HG02970 (cell line): Measurements from ENCODE around the gene ITPK1.

Experiments used
- ATAC-seq: cut with Tn5 transposase; IDR thresholded peaks from one replicate; pipeline ENCODE4 v1.9.1; 2021; ENCODE audit warnings: mild to moderate bottlenecking, moderate library complexity, moderate number of reproducible peaks; ENCODE audit not compliant: unreplicated experiment, low FRiP score

Gene ITPK1

GRCh38 chr14:92997343-92998061, 118.2 kb downstream of the ITPK1 start:
- ATAC-seq = no peak

DNA sequence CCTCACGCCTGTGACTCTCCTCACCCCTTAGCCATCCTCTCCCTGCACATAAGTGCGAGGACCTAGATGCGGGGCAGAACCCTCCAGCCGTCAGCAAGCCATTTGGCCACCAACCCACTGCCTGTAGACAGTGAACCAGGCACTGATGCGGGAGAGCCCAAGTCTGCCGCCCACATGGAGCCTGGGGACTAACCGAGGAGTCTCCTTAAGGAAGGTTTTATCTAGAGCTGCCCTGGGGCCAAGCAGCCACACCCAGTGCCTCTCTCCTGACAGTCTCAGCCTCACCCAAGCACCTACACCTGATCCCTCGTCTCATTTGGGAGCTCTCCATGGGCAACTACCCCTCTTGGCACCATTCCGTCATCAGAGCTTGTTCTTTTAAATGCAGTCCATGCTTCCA, 120.1 kb downstream of the ITPK1 start:
- no peak for ATAC-seq

DNA sequence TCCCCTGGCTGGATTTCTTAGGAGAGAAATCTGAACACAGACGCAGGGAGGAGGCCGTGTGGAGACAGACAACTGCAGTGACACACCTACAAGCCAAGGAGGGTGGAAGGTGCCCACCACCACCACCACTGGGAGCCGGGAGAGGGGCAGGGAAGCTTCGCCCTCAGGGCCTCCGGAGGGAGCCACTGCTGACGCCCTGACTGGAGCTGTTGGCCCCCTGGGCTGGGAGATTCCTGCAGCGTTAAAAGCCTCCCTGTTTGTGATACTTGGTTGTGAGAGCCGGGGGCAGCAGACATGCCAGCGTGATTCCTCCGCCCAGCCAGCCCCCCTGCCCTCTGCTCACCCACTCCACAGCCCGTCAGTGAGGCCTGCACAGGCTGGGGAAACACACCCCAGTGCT, 120.8 kb downstream of the ITPK1 start:
- ATAC-seq = no peak

DNA sequence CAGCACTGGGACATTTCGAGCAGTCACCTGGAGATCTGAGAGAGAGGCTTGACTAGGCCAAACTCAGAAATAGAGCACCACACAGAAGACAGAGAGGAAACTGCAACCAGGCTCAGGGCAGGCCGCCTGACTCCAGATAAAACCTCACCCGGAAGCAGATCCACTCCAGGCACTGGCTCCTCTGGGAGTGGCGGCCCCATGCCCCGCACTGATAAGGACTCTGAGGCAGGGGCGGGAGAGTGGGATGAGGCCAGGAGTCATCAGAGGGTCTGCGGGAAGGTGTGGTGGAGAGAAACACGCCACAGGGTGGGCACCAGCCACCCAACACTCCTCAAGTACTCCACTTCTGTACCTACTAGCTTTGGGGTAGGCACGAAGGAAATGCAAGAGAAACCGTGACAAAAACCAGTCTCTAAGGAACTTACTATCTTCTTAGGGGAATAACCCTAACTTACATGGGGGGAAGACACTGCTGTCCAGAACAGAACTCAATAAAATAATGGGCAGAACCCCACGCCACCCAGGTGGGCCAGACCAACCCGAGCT, 121.5 kb downstream of the ITPK1 start:
- ATAC-seq = no peak

DNA sequence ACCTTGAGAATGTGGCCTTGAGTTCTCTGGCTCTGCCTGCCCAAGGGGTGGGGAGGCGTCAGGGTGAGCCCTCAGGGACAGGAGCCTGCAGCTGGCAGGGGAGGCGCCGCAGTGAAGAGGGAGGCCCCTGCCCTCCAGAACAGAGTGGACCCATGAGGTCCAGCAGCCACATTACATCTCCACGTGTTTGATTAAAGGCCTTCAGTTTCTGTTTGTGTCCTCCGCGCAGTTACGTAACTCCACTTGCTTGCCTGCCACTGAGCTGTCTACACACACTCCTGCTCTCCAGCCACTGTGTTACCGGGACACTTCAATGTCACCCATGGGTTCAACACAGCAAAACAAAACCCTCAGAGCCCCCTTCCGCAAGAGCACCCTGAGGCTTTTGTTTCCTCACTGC, 122.4 kb downstream of the ITPK1 start:
- ATAC-seq = no peak

GRCh38 chr14:92991536-92991935, 124.2 kb downstream of the ITPK1 start:
- ATAC-seq = no peak

DNA sequence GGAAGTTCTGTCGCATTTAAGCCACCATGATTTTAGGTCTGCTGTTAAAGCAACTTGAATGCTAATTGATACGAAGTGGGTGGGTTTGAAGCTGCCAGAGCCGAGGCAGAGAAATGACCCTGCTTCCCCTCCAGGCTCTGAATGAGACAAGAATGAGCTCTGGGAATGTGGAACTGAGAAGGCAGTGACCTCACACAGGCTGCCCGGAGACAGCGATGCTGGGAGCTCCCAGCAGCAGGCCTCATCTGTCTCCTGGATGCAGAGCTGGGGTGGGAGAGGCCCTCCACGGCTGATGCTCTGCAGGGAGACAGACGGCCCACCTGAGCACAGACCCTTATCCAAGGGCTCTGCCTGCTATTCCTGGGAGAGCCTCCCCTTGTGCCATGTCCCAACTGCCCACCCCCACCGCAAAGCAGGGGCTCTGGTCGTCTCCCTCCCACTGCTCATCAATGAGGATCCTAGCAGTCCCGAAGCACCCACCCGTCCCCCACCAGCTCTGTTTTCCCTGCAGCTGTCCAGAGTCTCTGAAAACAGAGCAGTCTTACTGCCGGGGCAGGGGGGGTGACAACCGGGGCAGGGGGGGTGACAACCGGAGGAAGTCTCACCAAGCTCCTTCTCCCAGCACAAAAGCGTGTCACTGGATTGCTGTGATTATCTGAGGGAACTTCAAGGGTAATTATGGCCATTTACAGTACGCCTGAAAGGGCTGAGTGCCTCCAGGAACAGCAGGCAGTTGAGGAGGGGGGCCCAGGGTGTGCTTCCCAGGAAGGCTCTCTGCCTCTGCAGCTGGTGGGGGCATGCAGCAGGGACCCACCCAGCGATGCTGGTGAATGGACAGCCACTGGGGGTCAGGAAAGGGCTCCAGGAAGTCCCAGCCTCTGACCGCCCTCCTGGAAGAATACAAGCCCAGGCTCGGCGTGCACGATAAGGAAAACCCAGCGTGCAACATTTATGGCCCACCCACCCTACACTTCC, 125.0 kb downstream of the ITPK1 start:
- no peak for ATAC-seq

- no peak for ATAC-seq
Measured at GRCh38 chr14:92988786-92989755, 126.7 kb downstream of the ITPK1 start.

GRCh38 chr14:92987713-92988510, 127.8 kb downstream of the ITPK1 start:
- no peak for ATAC-seq

DNA sequence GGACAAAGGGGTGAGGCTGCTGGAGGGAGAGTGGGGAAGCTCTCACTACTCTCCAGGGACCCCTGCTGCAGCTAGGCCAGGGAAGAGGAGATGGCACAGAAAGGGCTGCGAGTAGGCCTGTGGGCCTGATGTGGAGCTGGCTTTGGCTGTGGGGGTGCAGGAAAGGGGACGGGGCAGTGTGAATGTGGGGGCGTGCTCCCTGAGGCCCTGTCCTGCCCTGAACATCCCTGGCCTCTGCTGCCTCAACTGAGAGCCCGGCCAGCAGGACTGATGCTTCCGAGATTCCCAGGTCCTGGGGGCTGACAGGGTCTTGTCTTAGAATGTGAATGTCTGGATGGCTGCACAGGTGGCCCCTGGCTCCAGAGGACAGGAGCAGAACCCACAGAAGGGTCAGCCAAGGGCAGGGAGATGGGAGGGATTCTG, 128.6 kb downstream of the ITPK1 start:
- ATAC-seq = no peak

DNA sequence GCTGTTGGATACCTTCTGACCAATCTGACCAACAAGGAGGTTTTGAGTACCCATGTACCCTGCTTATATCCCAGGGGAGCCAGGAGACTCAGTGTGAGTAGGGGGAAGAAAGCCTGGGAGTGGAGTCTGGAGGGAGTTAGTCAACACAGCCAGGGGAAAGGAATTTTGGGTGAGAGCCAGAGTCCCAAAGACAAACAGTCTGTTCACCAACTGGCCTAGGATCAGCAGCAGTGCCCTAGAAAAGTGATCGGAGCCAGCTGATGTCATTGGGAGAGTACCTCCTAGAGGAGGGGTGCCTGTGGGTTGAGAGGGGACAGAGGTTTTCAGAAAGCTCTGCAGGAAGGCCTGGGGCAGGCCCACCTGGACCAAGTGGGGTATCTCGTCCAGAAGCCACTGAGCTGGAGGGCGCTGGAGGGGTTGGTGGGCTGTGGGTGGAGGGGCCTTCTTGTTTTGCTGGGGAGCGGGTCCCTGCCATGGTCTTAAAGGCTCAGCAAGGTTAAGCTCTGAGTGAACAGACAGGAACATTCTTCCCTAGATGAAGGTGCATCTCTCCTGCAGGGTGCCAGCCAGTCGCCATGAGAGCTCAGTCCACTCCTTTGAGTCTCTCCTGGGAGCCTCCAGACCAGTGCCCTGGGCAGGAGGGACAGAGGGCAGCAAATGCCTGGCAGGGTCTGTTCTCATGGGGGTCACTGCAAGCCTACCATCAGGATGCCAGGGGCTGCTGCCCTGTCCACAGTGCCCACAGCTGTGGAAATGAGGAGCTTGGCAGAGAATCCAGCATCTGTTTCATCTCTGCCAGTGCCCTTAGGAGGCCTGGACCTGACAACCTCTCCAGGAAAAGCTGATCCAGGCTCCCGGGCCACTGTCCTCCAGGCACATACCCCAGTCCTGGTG, 129.2 kb downstream of the ITPK1 start:
- ATAC-seq = no peak

GRCh38 chr14:92985521-92985920, 130.2 kb downstream of the ITPK1 start:
- no peak for ATAC-seq

GRCh38 chr14:92984896-92985295, 130.8 kb downstream of the ITPK1 start:
- no peak for ATAC-seq

DNA sequence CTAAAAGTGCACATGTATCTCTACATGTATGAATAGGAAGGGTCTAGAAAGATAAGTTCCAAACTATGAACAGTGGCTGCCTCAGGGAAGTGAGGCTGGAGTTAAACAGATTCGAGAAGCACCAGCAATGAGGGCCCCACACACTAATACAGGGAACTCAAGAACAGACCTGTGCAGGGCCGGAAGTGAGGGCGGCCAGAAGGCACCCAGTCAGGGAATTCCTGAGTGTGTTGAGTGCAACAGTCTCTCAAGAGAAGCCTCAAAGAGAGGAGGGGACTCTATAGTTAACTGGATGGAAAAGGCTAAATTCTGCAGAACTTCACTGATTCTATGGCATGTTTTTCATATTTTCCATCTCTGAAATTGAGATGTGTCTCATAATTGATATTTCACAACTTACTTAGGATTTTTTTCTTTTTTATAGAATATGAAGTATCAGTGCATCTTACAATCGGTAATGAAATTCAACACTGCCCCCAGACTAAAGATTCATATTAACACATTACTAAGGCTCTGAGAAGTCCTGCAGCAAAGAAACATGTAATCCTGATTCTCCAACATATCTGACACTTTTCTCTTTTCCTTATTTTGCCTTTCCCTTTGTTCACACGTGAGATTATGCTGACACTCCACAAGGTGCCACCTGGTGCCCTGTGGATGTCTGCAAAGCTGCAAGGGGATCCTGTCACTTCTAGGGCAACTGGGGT, 131.5 kb downstream of the ITPK1 start:
- no peak for ATAC-seq

- ATAC-seq = no peak
Measured at GRCh38 chr14:92982956-92983355, 132.8 kb downstream of the ITPK1 start.

GRCh38 chr14:92981726-92982125, 134.0 kb downstream of the ITPK1 start:
- ATAC-seq = no peak

DNA sequence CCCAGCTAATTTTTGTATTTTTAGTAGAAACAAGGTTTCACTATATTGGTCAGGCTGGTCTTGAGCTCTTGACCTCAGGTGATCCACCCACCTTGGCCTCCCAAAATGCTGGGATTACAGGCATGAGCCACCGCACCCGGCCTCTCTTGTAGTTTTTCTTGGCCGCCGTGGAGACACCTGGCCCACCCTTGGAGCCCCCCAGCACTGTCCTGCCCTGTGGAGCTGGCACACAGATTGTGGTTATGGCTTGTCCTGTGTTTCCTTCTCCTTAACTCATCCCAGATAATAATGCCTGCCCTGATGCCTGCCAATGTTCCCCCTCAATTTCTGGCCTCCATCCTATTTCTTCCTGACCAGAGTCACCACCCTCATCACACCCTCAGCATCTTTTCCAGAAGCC, 134.9 kb downstream of the ITPK1 start:
- ATAC-seq = no peak
